Gastroesophageal sphincter (tissue), 3 donors: Measurements from ENCODE around the gene PYDC2.

Experiments
- CTCF ChIP-seq, 4 experiments: fragments of 200-600 bp in 2 of 4; fragments of 450-650 bp in 2 of 4; sonication (generic) in 1 of 4; IDR thresholded peaks; one replicate each; pipeline ENCODE4 v1.5.1; 2017 to 2019; ENCODE audit warnings: antibody characterized with exemption in 4 of 4, mild to moderate bottlenecking in 2 of 4, moderate library complexity in 2 of 4
- EP300 ChIP-seq: sonication (generic); formaldehyde crosslinking; IDR thresholded peaks from one replicate; pipeline ENCODE4 v1.6.1; 2017; ENCODE audit warnings: antibody characterized with exemption, mild to moderate bottlenecking
- POLR2A ChIP-seq, 2 donors: fragments of 450-650 bp; IDR thresholded peaks; one replicate each; pipeline ENCODE4 v1.6.1; 2017; ENCODE audit warnings: antibody characterized with exemption in 2 of 2, mild to moderate bottlenecking in 2 of 2, moderate library complexity in 1 of 2
- POLR2AphosphoS5 ChIP-seq: sonication (generic); formaldehyde crosslinking; IDR thresholded peaks from one replicate; pipeline ENCODE4 v1.6.1; 2017; ENCODE audit warnings: antibody characterized with exemption

GRCh38 chr3:191502583-191502982 is 41.6 kb downstream of the PYDC2 start:
- TF ChIP-seq POLR2A (IDR thresholded peaks at IDR 0.05) (no peak), CTCF (IDR thresholded peaks at IDR 0.05) (peak in 1 of 4 experiments; percentile 18), EP300 (no peak), POLR2AphosphoS5 (no peak)
